Mononuclear cell (primary cell): ENCODE results near the gene MBL2. TPM values are rescaled to one million over a fixed set of nuclear protein-coding genes. Genes with fewer than 3 reads are reported as not detected.

Experiments
- H3K27me3 ChIP-seq: 2 replicates; pipeline ENCODE4 v1.6.0; 2011; ENCODE audit warnings: low read length, control low read depth; ENCODE audit not compliant: insufficient read depth
- H3K4me1 ChIP-seq: 2 replicates; pipeline ENCODE4 v1.5.1; 2011; ENCODE audit warnings: mild to moderate bottlenecking, low read length, control low read depth; ENCODE audit not compliant: insufficient read depth
- H3K4me3 ChIP-seq: 2 replicates; pipeline ENCODE4 v1.5.1; 2011; ENCODE audit warnings: mild to moderate bottlenecking, low read length, moderate library complexity
- H3K9me3 ChIP-seq: 2 replicates; pipeline ENCODE4 v1.5.1; 2011; ENCODE audit warnings: low read depth, mild to moderate bottlenecking, control low read depth, low read length
- total RNA-seq: library from RNA; depleted of rRNA; stranded (reverse); fragments of >200 nt; gene quantifications from one replicate; pipeline ENCODE4 v1.2.3, GENCODE V29; 2012

MBL2 gene
- total RNA-seq, 1 donor: not detected

- H3K4me3 ChIP-seq: no peak overlapping the region
- H3K27me3 ChIP-seq: no peaks in the 10 kb centered on the region
- H3K4me1 ChIP-seq: no peaks in the 10 kb centered on the region
- H3K9me3 ChIP-seq: no peaks in the 10 kb centered on the region
Observed at GRCh38 chr10:52778511-52779392, 6.2 kb upstream of the MBL2 start.

DNA sequence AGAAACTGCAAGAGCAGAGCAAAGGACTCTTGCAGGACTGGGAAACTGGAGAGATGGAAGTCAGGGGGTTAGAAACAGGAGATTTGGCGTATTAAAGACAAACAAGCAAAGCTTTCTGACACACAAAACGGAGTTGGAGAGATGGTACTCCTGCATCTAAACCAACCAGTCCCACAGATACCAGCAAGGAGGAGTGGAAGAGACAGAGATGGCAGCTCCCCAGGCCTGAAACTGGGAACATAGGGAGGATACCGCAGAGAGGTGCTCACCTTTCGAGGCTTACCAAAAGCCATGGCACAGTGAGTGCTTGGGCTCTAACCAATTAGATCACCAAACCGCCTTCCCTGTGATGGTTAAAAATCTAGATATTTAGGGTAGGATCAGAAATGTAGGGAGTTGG, 4.8 kb upstream of the MBL2 start:
- H3K27me3 ChIP-seq: no peaks in the 10 kb centered on the region
- no peaks in the 10 kb centered on the region for H3K9me3 ChIP-seq
- no peak overlapping the region for H3K4me3 ChIP-seq
- H3K4me1 ChIP-seq: no peaks in the 10 kb centered on the region

- H3K27me3 ChIP-seq: no peaks in the 10 kb centered on the region
- no peaks in the 10 kb centered on the region for H3K9me3 ChIP-seq
- no peaks in the 10 kb centered on the region for H3K4me1 ChIP-seq
- H3K4me3 ChIP-seq: no peak overlapping the region
Observed at GRCh38 chr10:52776471-52776903, 3.9 kb upstream of the MBL2 start.

DNA sequence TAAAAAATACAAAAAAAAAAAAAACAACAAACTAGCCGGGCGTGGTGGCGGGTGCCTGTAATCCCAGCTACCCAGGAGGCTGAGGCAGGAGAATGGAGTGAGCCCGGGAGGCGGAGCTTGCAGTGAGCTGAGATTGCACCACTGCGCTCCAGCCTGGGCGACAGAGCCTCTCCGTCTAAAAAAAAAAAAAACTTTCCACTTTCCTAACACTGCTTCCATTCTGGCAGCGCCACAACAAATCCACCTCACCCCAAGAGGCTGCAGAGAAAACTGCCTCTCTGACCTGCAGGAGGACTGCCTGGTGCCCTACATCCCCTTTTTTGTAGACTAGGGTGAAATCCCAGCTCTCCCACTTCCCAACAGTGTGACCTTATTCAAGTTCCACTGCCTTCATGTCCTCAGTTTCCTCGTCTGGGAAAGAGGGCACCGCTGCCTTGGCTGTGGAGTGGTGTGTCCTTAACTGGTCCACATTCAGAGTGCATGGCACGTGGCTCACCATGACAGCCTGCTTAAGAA, 2.6 kb upstream of the MBL2 start:
- Histone ChIP-seq H3K9me3 (no peaks in the 10 kb centered on the region), H3K4me1 (no peaks in the 10 kb centered on the region), H3K27me3 (no peaks in the 10 kb centered on the region), H3K4me3 (no peak overlapping the region)

GRCh38 chr10:52774600-52775106, 2.1 kb upstream of the MBL2 start:
- H3K9me3 ChIP-seq: no peaks in the 10 kb centered on the region
- H3K4me1 ChIP-seq: no peaks in the 10 kb centered on the region
- no peaks in the 10 kb centered on the region for H3K27me3 ChIP-seq
- H3K4me3 ChIP-seq: no peak overlapping the region

DNA sequence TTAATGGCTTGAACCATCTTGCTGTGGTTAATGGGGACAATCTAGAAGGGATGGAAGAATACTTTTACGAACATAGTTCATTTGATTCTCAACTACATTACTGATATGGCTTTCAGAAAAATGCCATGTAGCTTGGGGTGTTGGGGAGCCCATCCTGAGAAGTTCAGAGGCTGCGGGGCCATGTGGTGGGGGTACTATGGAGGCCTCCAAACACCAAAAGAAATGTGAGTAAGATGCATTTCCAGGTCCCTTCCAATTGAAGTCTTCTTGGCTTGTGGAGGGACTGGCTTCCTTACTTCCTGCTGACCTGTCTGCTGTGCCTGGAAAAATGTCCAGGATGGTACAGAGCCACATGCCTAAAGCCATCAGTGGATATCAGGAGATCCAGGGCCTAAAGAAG, 1.6 kb upstream of the MBL2 start:
- H3K27me3 ChIP-seq: no peaks in the 10 kb centered on the region
- no peak overlapping the region for H3K4me3 ChIP-seq

DNA sequence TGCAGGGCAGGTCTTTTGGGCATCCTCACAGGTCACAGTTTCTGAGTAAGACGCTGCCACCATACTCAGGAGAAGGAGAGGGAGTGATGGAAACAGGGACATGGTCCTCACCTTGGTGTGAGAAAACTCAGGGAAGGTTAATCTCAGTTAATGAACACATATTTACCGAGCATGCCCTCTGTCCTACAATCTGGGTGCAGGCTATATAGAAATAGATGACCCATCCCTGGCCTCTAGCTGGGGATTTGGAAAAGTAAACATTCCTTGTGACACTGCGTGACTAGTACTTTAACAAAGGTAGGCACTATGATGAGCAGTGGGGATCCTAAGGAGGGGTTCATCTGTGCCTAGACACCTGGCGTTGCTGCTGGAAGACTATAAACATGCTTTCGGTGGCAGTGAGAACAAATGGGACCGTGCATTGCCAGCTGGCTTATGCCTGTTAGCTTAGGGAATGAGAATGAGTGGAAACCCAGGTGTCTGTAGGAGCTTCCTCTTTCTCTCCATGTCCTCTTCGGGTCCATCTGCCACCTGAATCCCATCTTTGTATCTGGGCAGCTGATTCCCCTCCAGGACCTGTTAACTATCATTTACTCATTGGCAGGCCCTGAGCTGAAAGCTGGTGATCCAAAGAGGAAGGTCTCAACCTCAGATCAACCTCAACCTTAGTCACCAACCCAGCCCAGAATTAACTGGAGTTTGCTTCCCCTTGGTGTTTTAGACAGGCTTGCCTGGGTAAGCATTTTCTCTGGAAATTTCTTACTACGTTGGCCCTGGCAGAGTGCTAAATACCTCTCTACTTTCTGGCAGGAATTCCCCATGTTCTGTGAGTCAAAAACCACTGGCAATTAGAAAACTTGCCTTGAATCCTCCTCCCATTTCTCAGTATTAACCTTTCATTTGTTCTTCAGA, 794 bp downstream of the MBL2 start:
- Histone ChIP-seq H3K9me3 (no peaks in the 10 kb centered on the region), H3K27me3 (no peaks in the 10 kb centered on the region), H3K4me3 (no peak overlapping the region), H3K4me1 (no peaks in the 10 kb centered on the region)

More for the DNA sequence above, 1.6 kb upstream of the MBL2 start:
- Histone ChIP-seq H3K9me3 (no peaks in the 10 kb centered on the region), H3K4me1 (no peaks in the 10 kb centered on the region)

DNA sequence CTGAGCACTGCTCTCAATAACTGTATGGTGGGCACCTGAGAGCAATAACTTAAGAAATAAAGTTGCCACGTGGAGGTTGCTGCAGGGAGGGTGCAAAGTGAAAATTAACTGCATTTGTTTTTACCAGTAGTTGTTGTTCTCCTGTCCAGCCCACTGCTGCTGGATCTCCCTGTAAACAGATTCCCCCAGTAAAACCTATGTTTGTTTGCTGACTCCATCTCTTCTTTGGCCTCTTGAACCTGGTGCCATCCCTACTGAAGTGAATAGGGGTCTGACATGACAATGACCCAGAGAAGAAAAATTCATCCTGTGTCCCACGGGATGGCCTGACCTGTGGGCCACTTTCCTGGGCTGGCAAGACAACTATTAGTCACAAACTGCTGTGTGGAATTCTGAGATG, 1.7 kb downstream of the MBL2 start:
- Histone ChIP-seq H3K4me1 (no peaks in the 10 kb centered on the region), H3K4me3 (no peak overlapping the region)

GRCh38 chr10:52769966-52770365, 2.6 kb downstream of the MBL2 start:
- Histone ChIP-seq H3K4me1 (no peaks in the 10 kb centered on the region), H3K27me3 (no peaks in the 10 kb centered on the region), H3K4me3 (no peak overlapping the region), H3K9me3 (no peaks in the 10 kb centered on the region)

More for the DNA sequence above, 1.7 kb downstream of the MBL2 start:
- Histone ChIP-seq H3K9me3 (no peaks in the 10 kb centered on the region), H3K27me3 (no peaks in the 10 kb centered on the region)

GRCh38 chr10:52768001-52768532, 4.5 kb downstream of the MBL2 start:
- Histone ChIP-seq H3K27me3 (no peaks in the 10 kb centered on the region), H3K9me3 (no peaks in the 10 kb centered on the region), H3K4me3 (no peak overlapping the region), H3K4me1 (no peaks in the 10 kb centered on the region)

- H3K9me3 ChIP-seq: no peaks in the 10 kb centered on the region
- H3K27me3 ChIP-seq: no peaks in the 10 kb centered on the region
- no peak overlapping the region for H3K4me3 ChIP-seq
- peaks cover 10% of the 10 kb centered on the region for H3K4me1 ChIP-seq
Observed at GRCh38 chr10:52762088-52762487, 10.5 kb downstream of the MBL2 start.

DNA sequence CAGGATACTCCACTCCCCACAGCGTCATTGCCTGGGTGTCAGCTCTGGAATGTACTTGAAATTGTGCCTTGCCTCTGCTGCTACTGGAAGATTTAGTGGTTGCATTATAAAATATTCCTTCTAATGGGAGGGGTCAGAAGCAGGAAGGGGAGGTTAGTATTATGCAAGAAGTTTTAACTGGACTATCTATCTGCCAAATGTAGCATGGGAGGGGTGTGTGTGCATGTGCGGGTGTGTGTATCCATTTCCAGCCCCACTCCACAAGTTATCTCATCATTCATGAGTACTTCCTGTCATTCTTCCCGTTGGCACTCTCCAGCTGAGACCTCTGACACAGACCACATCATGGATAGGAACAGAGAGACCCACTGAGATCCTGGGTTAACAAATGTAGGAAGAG, 13.4 kb downstream of the MBL2 start:
- Histone ChIP-seq H3K9me3 (no peaks in the 10 kb centered on the region), H3K4me3 (no peak overlapping the region), H3K27me3 (no peaks in the 10 kb centered on the region), H3K4me1 (peaks cover 26% of the 10 kb centered on the region)

DNA sequence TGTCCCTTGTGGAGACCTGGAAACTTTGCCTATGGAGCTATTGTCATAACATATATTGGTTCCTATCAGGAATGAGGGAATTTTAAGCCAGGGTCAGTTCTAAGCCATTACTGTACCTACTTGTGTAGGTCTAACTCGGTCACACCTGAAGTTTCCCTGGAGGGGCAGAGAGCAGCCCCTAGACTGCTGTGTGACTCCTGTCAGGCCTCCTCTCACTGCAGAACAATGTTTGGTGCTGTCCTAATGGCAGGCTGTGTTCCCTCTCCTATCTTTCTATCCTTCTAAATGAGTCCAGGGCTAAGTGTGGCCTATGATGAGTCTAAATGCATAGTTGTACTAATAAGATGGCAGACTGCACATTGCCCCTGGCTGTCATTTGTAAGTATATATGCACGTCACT, 14.2 kb downstream of the MBL2 start:
- Histone ChIP-seq H3K27me3 (no peaks in the 10 kb centered on the region), H3K4me1 (peaks cover 26% of the 10 kb centered on the region), H3K4me3 (no peak overlapping the region), H3K9me3 (no peaks in the 10 kb centered on the region)

- Histone ChIP-seq H3K4me1 (peaks cover 26% of the 10 kb centered on the region), H3K27me3 (no peaks in the 10 kb centered on the region), H3K4me3 (no peak overlapping the region), H3K9me3 (no peaks in the 10 kb centered on the region)
Observed at GRCh38 chr10:52757773-52758172, 14.8 kb downstream of the MBL2 start.

DNA sequence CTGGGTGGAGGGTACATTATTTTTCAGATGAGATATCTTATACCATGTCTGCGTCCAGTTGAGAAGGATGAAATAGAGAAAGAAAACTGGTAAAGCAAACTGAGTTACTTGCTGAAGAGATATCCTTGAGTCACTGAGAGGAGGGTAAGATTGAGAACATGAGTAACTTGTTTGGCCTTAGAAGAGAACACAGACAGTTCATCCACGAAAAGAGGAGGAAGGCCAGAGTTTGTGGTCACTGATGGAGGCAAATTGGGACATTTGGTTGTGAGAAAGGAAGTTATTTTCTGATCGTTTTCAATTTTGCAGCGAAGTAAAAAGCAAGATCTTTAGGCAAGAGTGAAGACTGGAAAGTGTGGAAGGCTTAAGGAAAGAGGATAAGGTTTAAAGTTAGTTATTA, 15.6 kb downstream of the MBL2 start:
- H3K4me1 ChIP-seq: peaks cover 26% of the 10 kb centered on the region
- no peak overlapping the region for H3K4me3 ChIP-seq
- H3K9me3 ChIP-seq: no peaks in the 10 kb centered on the region
- no peaks in the 10 kb centered on the region for H3K27me3 ChIP-seq
